K562 (cell line): ENCODE measurements around the gene NELFE. TPM values are rescaled to one million over a fixed set of nuclear protein-coding genes. Genes with fewer than 3 reads are reported as not detected.
"Not testable (repeated sequence)": the region's sequence is repeated elsewhere in the genome, so short reads cannot be mapped to it uniquely, and the experiment has no call there.

Experiments
- ATAC-seq: fragments of 200-7000 bp; cut with Tn5 transposase; 3 replicates; pipeline ENCODE4 v1.9.1; 2020; ENCODE audit warnings: moderate library complexity
- BruUV-seq: library from RNA; stranded (reverse); fragments of 400-500 nt; replicated peaks from 2 replicates; lab custom pipeline; 2021; lab: Mats Ljungman, UMichigan
- CTCF ChIA-PET: fragments of 300-600 bp; formaldehyde crosslinking; extraction: SDS; loops from one replicate; lab custom pipeline; 2021; ENCODE audit warnings: low intra/inter-chr PET ratio; lab: Yijun Ruan, JAX
- POLR2A ChIA-PET: fragments of 300-600, 350-650 bp; sonication (Branson Sonifier 250); formaldehyde crosslinking; extraction: SDS; loops from one replicate; lab custom pipeline; 2021; ENCODE audit warnings: antibody characterized with exemption, inconsistent platforms; lab: Yijun Ruan, JAX
- DNase-seq, 4 experiments: peaks; one replicate each; pipeline versions ENCODE4 v3.0.0 to v3.0.0-alpha.2; 2011 to 2018; ENCODE audit warnings: low spot score in 3 of 4, mixed read lengths in 3 of 4; ENCODE audit errors: extremely low read depth in 1 of 4
- FAIRE-seq: peaks from 2 replicates; lab custom pipeline; 2011; peaks lifted over from hg19 to GRCh38; lab: Jason Lieb, UNC
- H2AFZ ChIP-seq: 2 replicates; pipeline ENCODE4 v1.6.0; 2011; ENCODE audit warnings: low read depth, low read length, control low read depth, inconsistent platforms
- H3K27ac ChIP-seq: fragments of 200-600 bp; 3 replicates; pipeline ENCODE4 v1.8.0; 2011; ENCODE audit warnings: low read depth, mild to moderate bottlenecking, control low read depth, inconsistent platforms, low read length, moderate library complexity, mixed read lengths; ENCODE audit errors: extremely low read depth
- H3K27me3 ChIP-seq, 2 experiments: fragments of 300-600 bp in 1 of 2; 2 replicates in 1 of 2; 3 replicates in 1 of 2; pipeline versions ENCODE4 v1.6.0 to v1.8.0; 2011; ENCODE audit warnings: inconsistent platforms in 2 of 2, low read length in 2 of 2, mild to moderate bottlenecking in 1 of 2, mixed read lengths in 1 of 2, moderate library complexity in 1 of 2; ENCODE audit not compliant: control insufficient read depth in 2 of 2, insufficient read depth in 2 of 2
- H3K36me3 ChIP-seq: fragments of 300-600 bp; 3 replicates; pipeline ENCODE4 v1.8.0; 2011; ENCODE audit warnings: mild to moderate bottlenecking, low read length, inconsistent platforms; ENCODE audit not compliant: control insufficient read depth, insufficient read depth
- H3K4me1 ChIP-seq, 2 experiments: fragments of 200-600 bp in 1 of 2; replicated peaks in 1 of 2; 2 replicates in 1 of 2; 3 replicates in 1 of 2; pipeline versions ENCODE4 v1.5.1 to v1.8.0; 2011; ENCODE audit warnings: inconsistent platforms in 2 of 2, low read length in 2 of 2, mild to moderate bottlenecking in 1 of 2, mixed read lengths in 1 of 2, moderate library complexity in 1 of 2; ENCODE audit not compliant: control insufficient read depth in 2 of 2, insufficient read depth in 2 of 2
- H3K4me2 ChIP-seq: 2 replicates; pipeline ENCODE4 v1.6.1; 2011; ENCODE audit warnings: low read length, control low read depth, inconsistent platforms, mixed read lengths; ENCODE audit not compliant: insufficient read depth
- H3K4me3 ChIP-seq: fragments of 200-600 bp; sonication (generic), shearing (Covaris generic); 2 replicates; pipeline ENCODE4 v1.5.1; 2016; ENCODE audit warnings: control low read depth, inconsistent platforms
- H3K79me2 ChIP-seq: fragments of 200-600 bp; 3 replicates; pipeline ENCODE4 v1.8.0; 2011; ENCODE audit warnings: low read length, inconsistent platforms; ENCODE audit not compliant: control insufficient read depth, insufficient read depth
- H3K9ac ChIP-seq, 2 experiments: 2 replicates each; pipeline versions ENCODE4 v1.6.0 to v1.6.1; 2011; ENCODE audit warnings: low read depth in 2 of 2, low read length in 2 of 2, control low read depth in 1 of 2, inconsistent platforms in 1 of 2, mild to moderate bottlenecking in 1 of 2, mixed read lengths in 1 of 2; ENCODE audit not compliant: insufficient read depth in 1 of 2
- H3K9me1 ChIP-seq: one replicate; pipeline ENCODE4 v1.6.0; 2011; ENCODE audit warnings: inconsistent platforms, mild to moderate bottlenecking, low read length, moderate library complexity; ENCODE audit not compliant: control insufficient read depth, insufficient read depth
- H3K9me3 ChIP-seq: replicated peaks from 2 replicates; pipeline ENCODE4 v1.5.1; 2011; ENCODE audit warnings: low read depth, low read length, inconsistent platforms; ENCODE audit not compliant: control insufficient read depth, insufficient read depth
- H4K20me1 ChIP-seq: replicated peaks from 2 replicates; pipeline ENCODE4 v1.6.1; 2011; ENCODE audit warnings: low read length, inconsistent platforms, mixed read lengths; ENCODE audit not compliant: control insufficient read depth, insufficient read depth
- ADNP ChIP-seq: fragments of 200-800 bp; sonication (Bioruptor generic); IDR thresholded peaks from 2 replicates; pipeline ENCODE4 v1.6.1; 2016; ENCODE audit warnings: missing genetic modification characterization, missing compliant biosample characterization
- DNMT1 ChIP-seq: fragments of 450-650 bp; IDR thresholded peaks from 2 replicates; pipeline ENCODE4 v1.6.1; 2016; ENCODE audit warnings: antibody characterized with exemption, mild to moderate bottlenecking
- EGR1 ChIP-seq: fragments of 450-650 bp; conservative IDR thresholded peaks from 2 replicates; pipeline ENCODE4 v1.6.1; 2017; ENCODE audit warnings: mild to moderate bottlenecking
- NFIC ChIP-seq: fragments of 450-650 bp; IDR thresholded peaks from 2 replicates; pipeline ENCODE4 v1.6.1; 2017; ENCODE audit warnings: mild to moderate bottlenecking, inconsistent platforms
- ZNF384 ChIP-seq: IDR thresholded peaks from 2 replicates; pipeline ENCODE4 v1.6.1; 2012; ENCODE audit warnings: low read depth, low read length, improper control_type of control experiment
- WGBS: fragments of 100-300 bp; shearing (Covaris generic); methylation state at CpG from one replicate; pipeline ENCODE4 v1.1.6; 2016; ENCODE audit warnings: low coverage, mixed read lengths; ENCODE audit not compliant: insufficient coverage; ENCODE audit errors: missing lambda C conversion rate; 5-methylcytosine and 5-hydroxymethylcytosine counted together
- in situ Hi-C: fragments of 300-500 bp; cut with MboI; formaldehyde crosslinking; loops from 4 replicates; pipeline ENCODE4 v1.15.0; 2018; ENCODE audit warnings: inconsistent platforms, mixed read lengths
- intact Hi-C: fragments of 100-400 bp; cut with micrococcal nuclease; formaldehyde crosslinking; loops from 2 replicates; pipeline ENCODE4 v1.14.2; 2022
- polyA plus RNA-seq, 8 experiments: library from polyadenylated mRNA; depleted of rRNA in 4 of 8; stranded (reverse) in 5 of 8; unstranded in 3 of 8; fragments of >200 nt; fragmentation: Nextera tagmentation in 2 of 8; fragmentation: Illumina TruSeq in 1 of 8; extraction: Ambion mirVana in 2 of 8; extraction: Trizol in 1 of 8; gene quantifications; 2 replicates each; pipeline versions ENCODE4 v1.2.1 to v1.2.3, GENCODE V29; 2011 to 2014; ENCODE audit warnings: inconsistent platforms in 1 of 8, missing spikeins in 1 of 8
- total RNA-seq, 7 experiments: library from RNA; depleted of rRNA in 6 of 7; stranded (reverse); fragments of >200 nt in 6 of 7; fragmentation: Illumina TruSeq in 2 of 7; extraction: Trizol in 2 of 7; gene quantifications; 2 replicates each; pipeline versions ENCODE4 v1.2.1 to v1.2.3, GENCODE V29; 2011 to 2021; ENCODE audit warnings: low replicate concordance in 1 of 7

NELFE gene
- total and polyA plus RNA-seq, 9 of the 15 experiments (the other 6 are each of a cell fraction or from before 2014, with no cell fraction given), result 15.2 to 157 (median 91.5) TPM

DNA sequence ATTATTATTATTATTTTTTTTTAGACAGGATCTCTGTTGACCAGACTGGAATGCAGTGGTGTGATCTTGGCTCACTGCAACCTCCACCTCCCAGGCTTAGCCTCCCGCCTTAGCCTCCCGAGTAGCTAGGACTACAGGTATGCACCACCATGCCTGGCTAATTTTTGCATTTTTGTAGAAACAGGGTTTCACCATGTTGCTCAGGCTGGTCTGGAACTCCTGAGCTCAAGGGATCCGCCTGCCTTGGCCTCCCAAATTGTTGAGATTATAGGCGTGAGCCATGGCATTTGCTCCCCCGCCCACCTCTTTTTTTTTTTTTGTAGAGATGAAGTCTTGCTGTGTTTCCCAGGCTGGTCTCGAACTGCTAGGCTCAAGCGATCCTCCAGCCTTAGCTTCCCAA is 49.5 kb downstream of the NELFE start:
- H4K20me1 ChIP-seq, BruUV-seq, CTCF ChIA-PET, H3K9me3 ChIP-seq, H3K9me1 ChIP-seq, H2AFZ ChIP-seq, H3K79me2 ChIP-seq, H3K9ac ChIP-seq, H3K27ac ChIP-seq, H3K36me3 ChIP-seq, in situ Hi-C loops, H3K4me3 ChIP-seq, ATAC-seq, H3K4me2 ChIP-seq, FAIRE-seq, H3K27me3 ChIP-seq, DNase-seq: not testable (repeated sequence)
- 75% methylated on average over 6 of the region's 7 CpGs for WGBS
- POLR2A ChIA-PET, result interaction anchor here (0.5 to 1.7 kb wide), 5 partner anchors 9 to 60 kb away, joined by 3 to 5 read pairs (median 3); partner anchors contain the start of gene NEU1
- H3K4me1 ChIP-seq, result peaks cover 17 to 23% of the 10 kb centered on the region in 2 experiments
- intact Hi-C loops, result loop anchor here (10.0 kb wide), 1 partner anchor 286 kb away; the partner anchor contains the start of genes GPSM3 and PBX2
- peak; percentile 44; the same call in 1 of the 2 replicates for TF ChIP-seq ZNF384
- peak; percentile 57 for TF ChIP-seq EGR1

DNA sequence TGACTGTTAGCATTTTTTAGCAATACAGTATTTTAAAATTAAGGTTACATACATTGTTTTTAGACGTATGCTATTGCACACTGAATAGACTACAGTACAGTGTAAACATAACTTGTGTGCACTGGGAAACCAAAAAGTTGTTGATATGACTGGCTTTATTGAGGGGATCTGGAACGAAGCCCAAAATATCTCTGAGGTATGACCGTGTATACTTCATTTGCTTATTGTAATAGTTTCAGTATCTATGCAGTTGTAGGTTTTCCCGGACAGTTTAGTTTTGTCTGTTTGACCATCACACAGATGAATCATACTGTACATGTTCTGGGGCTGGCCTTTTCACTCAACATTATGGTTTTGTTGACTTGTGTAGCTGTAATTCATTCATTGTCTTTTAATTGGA is 50.0 kb downstream of the NELFE start:
- H3K4me1 ChIP-seq, result peaks cover 19 to 23% of the 10 kb centered on the region in 2 experiments
- intact Hi-C loops (loop anchor here (10.0 kb wide), 1 partner anchor 286 kb away; the partner anchor contains the start of genes GPSM3 and PBX2), in situ Hi-C loops (no loop called here)
- DNase-seq (peak in 1 of 4 experiments; percentile 26), FAIRE-seq (no peak), ATAC-seq (peak; percentile 14; the same call in 1 of the 3 replicates)
- no peaks in the 10 kb centered on the region for H3K9me1 ChIP-seq
- no peaks in the 10 kb centered on the region for H3K36me3 ChIP-seq
- no peak overlapping the region for H3K9ac ChIP-seq
- WGBS, result 12% methylated on average over 4 of the region's 4 CpGs
- no peaks in the 10 kb centered on the region for H3K79me2 ChIP-seq
- no TSS peak for BruUV-seq
- 0 out of 3 replicates have a peak overlapping the region, but pooled peaks have one; percentile 0 for H3K27ac ChIP-seq
- H3K4me3 ChIP-seq, result no peak overlapping the region
- H4K20me1 ChIP-seq, result no peaks in the 10 kb centered on the region
- H3K9me3 ChIP-seq, result no peaks in the 10 kb centered on the region
- TF ChIP-seq ADNP (tag) (peak; percentile 3; the same call in 1 of the 2 replicates), NFIC (peak; percentile 53), DNMT1 (no peak)
- no peaks in the 10 kb centered on the region for H3K27me3 ChIP-seq
- peak overlapping the region; percentile 40; the same call in 1 of the 2 replicates for H2AFZ ChIP-seq
- no peak overlapping the region for H3K4me2 ChIP-seq
- ChIA-PET CTCF (no interaction called here), POLR2A (interaction anchor here (1.2 to 1.7 kb wide), 2 partner anchors 10 to 14 kb away, joined by 4 to 5 read pairs; no protein-coding TSS in a partner anchor)
